Stimulated activated CD4-positive, alpha-beta T cell treated with anti-CD3 and anti-CD28 coated beads, TNF-alpha, amount 100 ng/mL, for 24 hours (primary cell): ENCODE results near the gene PARD3B.
"Not testable (repeated sequence)": the region's sequence is repeated elsewhere in the genome, so short reads cannot be mapped to it uniquely, and the experiment has no call there.

Experiments
- DNase-seq, 3 experiments: peaks; one replicate each; pipeline ENCODE4 v3.0.0-alpha.2; 2020; ENCODE audit warnings: low read depth in 3 of 3

Gene PARD3B

GRCh38 chr2:204542982-204543608 lies 2.2 kb upstream of the PARD3B start:
- no peak for DNase-seq

GRCh38 chr2:204545861-204546735 lies 823 bp downstream of the PARD3B start:
- DNase-seq: no peak

- no peak for DNase-seq
These were observed 5.7 kb downstream of the PARD3B start for GRCh38 chr2:204550751-204551511.

GRCh38 chr2:204551512-204551863 lies 6.2 kb downstream of the PARD3B start:
- no peak for DNase-seq

GRCh38 chr2:204557604-204558003 lies 12.3 kb downstream of the PARD3B start:
- no peak for DNase-seq

GRCh38 chr2:204559358-204559757 lies 14.1 kb downstream of the PARD3B start:
- not testable (repeated sequence) for DNase-seq

- DNase-seq: no peak
These were observed 15.6 kb downstream of the PARD3B start for GRCh38 chr2:204560902-204561301.

GRCh38 chr2:204561771-204562170 lies 16.5 kb downstream of the PARD3B start:
- DNase-seq: no peak

- no peak for DNase-seq
These were observed 21.2 kb downstream of the PARD3B start for GRCh38 chr2:204566439-204566838.

- DNase-seq: no peak
These were observed 25.1 kb downstream of the PARD3B start for GRCh38 chr2:204570421-204570820.

- no peak for DNase-seq
These were observed 25.8 kb downstream of the PARD3B start for GRCh38 chr2:204571041-204571440.

- no peak for DNase-seq
These were observed 26.6 kb downstream of the PARD3B start for GRCh38 chr2:204571911-204572310.

- DNase-seq: no peak
These were observed 27.9 kb downstream of the PARD3B start for GRCh38 chr2:204573221-204573620.

GRCh38 chr2:204574486-204574885 lies 29.2 kb downstream of the PARD3B start:
- no peak for DNase-seq

GRCh38 chr2:204575463-204575862 lies 30.2 kb downstream of the PARD3B start:
- DNase-seq: no peak

GRCh38 chr2:204576362-204576979 lies 31.2 kb downstream of the PARD3B start:
- peak in 1 of 3 experiments; percentile 23 for DNase-seq

GRCh38 chr2:204578928-204579598 lies 33.8 kb downstream of the PARD3B start:
- DNase-seq: no peak

GRCh38 chr2:204581946-204582345 lies 36.7 kb downstream of the PARD3B start:
- DNase-seq: no peak

- DNase-seq: no peak
These were observed 38.5 kb downstream of the PARD3B start for GRCh38 chr2:204583773-204584172.

GRCh38 chr2:204585930-204586329 lies 40.7 kb downstream of the PARD3B start:
- no peak for DNase-seq

- no peak for DNase-seq
These were observed 41.3 kb downstream of the PARD3B start for GRCh38 chr2:204586444-204587180.
